Cerebellar cortex (tissue), 1 donor: ENCODE data around the gene ASB14.

Source experiments
- DNase-seq: peaks from one replicate; pipeline ENCODE4 v3.0.0-alpha.2; 2015; ENCODE audit warnings: low spot score

The ASB14 gene

GRCh38 chr3:57257678-57258077 lies 34.8 kb downstream of the ASB14 start:
- no peak for DNase-seq

- no peak for DNase-seq
These were observed 35.6 kb downstream of the ASB14 start for GRCh38 chr3:57256844-57257243.

DNA sequence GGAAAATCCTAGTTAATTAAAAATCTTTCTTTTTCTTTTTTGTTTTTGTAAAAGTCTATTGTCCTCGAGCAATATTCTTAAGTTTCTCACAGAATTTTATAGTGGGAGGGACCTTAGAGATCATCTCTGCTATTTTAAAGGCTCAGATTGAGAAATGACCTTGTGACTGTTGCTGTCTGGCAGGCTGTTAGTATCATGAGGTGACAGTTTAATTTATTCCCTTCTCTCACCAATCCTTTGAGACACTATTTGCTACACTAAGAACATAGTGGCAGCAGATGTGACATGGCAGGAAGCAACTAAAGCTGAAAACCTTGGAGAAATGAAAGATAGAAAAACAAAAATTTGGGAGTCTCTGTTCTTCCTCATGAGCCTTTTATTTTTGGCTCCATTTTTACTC lies 40.1 kb downstream of the ASB14 start:
- DNase-seq = no peak

GRCh38 chr3:57244946-57245345 lies 47.5 kb downstream of the ASB14 start:
- no peak for DNase-seq

DNA sequence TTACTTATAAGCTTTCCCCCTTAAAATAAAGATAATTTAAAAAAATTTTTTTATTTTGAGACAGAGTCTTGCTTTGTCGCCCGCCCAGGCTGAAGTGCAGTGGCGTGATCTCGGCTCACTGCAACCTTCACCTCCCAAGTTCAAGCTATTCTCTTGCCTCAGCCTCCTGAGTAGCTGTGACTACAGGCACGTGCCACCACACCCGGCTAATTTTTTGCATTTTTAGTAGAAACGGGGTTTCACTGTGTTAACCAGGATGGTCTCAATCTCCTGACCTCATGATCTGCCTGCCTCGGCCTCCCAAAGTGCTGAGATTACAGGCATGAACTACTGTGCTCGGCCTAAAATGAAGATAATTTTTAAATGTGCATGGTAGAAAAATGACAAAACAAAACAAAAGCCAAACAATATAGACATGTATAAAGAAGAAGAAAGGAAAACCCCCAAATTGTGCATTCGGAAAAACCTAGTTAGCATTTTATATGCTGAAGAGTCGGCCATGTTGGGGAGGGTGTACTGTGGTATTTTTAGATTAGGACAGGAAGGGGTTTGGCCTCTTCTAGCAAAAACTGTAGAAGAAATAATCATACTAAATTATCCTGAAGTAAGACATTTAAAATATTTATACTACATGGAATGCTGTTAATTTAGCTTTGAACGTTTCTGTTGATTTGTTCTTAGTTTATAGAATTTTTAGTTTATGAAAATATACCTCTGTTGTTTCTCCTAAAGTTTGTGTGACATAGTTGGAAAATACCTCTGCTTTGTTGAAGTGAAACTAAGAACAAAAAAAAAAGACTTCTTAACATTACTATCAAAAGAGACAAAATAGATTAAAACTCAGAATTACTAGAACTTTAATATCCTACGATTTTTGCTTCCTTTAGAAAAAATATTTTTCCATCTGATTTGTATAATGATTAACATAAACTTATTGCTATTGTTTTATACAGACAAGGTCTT lies 57.6 kb downstream of the ASB14 start:
- no peak for DNase-seq

DNA sequence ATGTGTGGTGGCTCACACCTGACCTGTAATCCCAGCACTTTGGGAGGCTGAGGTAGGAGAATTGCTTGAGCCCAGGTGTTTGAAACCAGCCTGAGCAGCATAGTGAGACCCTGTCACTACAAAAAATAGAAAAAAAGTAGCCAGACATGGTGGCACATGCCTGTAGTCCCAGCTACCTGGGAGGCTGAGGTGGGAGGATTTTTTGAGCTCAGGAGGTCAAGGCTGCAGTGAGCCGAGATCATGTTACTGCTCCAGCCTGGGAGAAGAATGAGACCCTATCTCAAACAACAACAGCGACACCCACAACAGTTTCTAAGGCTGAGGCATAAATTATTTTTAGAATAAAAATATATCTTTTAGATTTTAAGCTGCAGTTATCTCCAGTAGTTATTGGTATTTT lies 58.7 kb downstream of the ASB14 start:
- no peak for DNase-seq

GRCh38 chr3:57230006-57230405 lies 62.5 kb downstream of the ASB14 start:
- no peak for DNase-seq

DNA sequence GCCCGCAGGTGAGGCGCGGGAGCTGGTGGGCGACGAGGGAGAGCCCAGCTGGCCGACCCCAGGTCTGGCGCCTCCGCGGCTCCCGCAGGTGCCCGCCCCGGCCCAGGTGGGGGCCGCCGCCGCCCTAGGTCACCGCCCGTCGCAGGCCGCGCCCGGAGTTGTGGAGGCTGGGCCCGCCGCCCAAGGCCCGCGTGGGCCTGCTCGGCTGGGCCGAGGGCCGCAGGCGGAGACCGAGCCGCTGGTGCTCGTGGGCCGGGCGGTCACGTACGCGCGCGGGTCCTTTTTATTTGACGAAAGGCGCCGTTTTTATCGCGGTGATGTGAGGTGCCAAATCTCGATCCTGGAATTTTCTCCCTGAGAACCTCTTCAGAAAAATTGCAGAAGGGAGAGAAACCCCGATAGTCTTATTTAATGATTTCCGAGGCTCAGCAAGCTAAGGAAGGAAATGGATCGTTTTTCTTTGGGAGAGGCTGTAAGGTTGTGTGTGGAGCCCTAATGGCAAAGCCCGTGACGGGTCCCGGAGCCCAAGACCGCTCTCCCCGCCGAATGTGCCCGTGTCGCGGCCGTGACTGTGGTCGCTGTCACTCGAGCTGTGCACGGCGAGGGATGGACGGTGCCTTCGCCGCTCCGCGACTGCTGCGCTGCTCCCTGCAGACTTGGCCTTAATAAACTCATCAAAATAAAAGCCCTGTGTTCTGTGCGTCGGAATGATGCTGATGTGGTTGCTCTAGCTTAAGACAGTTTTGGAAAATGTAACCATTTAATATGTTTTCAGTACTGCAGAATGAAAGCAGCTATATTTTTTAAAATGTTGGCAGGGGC lies 64.3 kb downstream of the ASB14 start:
- DNase-seq = peak; percentile 65

DNA sequence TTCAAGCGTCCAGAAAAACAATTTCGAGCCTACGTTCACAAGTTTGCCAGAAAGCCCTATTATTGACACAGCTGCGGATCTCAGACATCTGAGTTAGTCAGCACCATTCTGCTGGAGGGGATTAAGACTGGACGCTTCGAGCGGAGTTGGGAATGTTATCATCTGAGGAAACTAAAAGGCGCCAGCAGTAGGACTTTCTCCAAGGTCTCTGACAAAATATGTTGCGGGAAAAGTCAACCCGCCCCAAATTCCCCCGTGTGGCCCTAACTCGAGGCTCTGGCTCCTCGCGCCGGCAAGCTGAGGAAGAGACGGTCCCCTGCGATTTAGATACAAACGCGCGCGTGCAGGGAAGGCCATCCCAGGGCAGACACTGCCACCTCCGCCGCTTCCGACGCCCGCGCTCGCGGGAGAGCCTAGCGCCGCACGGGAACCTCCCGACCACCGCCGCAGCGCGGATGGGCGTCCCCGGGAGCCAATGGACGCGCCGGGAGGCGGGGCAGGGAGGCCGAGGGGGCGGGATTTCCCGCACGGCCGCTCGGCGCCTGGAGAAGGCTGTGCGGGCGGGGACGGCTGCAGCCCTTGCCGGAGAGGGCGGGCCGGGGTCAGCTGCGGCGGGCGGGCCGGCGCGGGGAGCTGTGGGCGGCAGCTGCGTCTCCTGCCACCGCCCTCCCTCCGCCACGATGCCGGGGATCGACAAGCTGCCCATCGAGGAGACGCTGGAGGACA lies 65.1 kb downstream of the ASB14 start, which contains the start of gene APPL1:
TSS of gene APPL1 (plus strand) at position 526 of the 726 bp plus-strand sequence. CDS start at position 681, 155 bp downstream.
- DNase-seq = peak; percentile 92

- no peak for DNase-seq
These were observed 66.3 kb downstream of the ASB14 start for GRCh38 chr3:57226176-57226575.

DNA sequence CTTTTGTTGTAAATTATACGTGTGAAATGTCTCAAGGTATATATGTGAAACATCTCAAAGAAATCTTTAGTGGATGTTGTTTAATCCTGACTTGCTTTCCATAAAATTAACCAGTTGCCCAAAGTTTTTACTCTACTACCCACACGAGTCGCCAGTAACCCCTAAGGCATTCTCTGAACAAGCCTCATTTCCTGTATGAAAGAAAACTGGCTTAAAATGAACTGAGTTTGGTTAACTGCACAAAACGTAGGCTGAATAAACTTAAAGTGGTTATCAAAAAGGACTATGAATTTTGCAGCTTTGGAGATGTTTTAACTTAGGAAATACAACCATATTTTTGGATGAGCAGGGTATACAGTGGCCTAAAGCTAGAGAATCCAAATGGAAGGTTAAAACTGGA lies 67.6 kb downstream of the ASB14 start:
- no peak for DNase-seq

DNA sequence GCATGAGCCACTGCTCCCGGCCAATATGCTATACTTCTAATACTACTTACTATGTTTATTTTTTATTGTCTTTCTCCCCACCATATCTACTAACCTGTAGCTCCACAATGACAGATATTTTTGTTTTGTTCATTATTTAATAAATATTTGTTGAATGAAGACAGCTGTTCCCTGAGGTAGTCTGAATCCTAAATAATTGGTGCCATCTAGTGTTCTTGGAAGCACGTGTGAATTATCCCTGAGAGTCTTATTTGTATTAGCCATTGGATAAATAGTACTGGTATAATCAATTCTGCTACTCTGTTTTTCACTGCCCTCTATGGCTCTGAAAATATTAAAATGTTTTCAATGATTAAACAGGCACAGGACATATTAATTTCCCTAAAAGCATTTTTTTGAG lies 70.6 kb downstream of the ASB14 start:
- DNase-seq = peak; percentile 25
